ENCODE data around the gene SMARCC2.
"Not testable (repeated sequence)": the region's sequence is repeated elsewhere in the genome, so short reads cannot be mapped to it uniquely, and the experiment has no call there.

The SMARCC2 gene

DNA sequence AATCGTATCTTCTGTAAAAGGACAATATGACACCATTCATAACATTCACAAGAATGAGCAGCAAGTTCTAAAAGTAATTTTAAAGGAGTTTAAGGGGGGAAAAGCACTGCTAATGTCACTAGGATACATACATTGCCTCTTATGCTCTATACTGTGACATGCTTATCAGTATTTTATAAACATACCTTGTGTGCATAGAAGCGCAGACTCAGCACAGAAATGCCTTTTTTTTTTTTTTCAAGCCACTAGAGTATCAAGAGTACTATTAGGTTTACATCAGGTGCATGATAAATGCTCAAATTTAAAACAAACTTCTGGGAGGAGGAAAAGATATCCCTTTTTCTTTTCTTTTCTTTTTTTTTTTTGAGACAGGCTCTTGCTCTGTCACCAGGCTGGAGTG, 13.6 kb upstream of the SMARCC2 start:
- TF ChIP-seq, protein P1, sequence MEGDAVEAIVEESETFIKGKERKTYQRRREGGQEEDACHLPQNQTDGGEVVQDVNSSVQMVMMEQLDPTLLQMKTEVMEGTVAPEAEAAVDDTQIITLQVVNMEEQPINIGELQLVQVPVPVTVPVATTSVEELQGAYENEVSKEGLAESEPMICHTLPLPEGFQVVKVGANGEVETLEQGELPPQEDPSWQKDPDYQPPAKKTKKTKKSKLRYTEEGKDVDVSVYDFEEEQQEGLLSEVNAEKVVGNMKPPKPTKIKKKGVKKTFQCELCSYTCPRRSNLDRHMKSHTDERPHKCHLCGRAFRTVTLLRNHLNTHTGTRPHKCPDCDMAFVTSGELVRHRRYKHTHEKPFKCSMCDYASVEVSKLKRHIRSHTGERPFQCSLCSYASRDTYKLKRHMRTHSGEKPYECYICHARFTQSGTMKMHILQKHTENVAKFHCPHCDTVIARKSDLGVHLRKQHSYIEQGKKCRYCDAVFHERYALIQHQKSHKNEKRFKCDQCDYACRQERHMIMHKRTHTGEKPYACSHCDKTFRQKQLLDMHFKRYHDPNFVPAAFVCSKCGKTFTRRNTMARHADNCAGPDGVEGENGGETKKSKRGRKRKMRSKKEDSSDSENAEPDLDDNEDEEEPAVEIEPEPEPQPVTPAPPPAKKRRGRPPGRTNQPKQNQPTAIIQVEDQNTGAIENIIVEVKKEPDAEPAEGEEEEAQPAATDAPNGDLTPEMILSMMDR (IDR thresholded peaks at IDR 0.05; ENCODE audit: low read depth, low read length, missing control alignments): no peak
- H3K4me3 ChIP-seq (ENCODE audit: low read depth, low read length): no peak overlapping the region
- DNase-seq (ENCODE audit: low read depth): no peak
- in situ Hi-C loops (cut with HindIII; ENCODE audit: low sequenced_read_pairs): no loop called here

DNA sequence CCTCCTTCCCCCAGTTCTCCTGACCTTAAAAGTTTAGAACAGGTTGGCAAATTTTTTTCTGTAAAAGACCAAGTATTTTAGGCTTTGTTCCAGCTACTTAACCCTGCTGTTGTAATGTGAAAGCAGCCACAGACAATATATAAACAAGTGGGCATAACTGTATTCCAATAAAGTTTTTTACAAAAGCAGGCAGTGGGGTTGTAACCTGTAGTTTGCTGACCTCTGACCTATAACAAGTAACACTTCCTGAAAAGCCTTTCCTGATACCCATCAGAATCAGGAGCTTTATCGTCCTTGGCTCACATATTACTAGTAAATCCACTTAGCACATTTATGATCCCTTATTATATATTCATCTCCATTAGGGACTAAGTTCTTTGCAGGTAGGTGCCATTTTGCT, 13.1 kb upstream of the SMARCC2 start:
- no peak for DNase-seq (ENCODE audit: low read depth)
- H3K4me3 ChIP-seq (ENCODE audit: low read depth, low read length): no peak overlapping the region
- in situ Hi-C loops (cut with HindIII; ENCODE audit: low sequenced_read_pairs): no loop called here
- TF ChIP-seq, protein P1 (IDR thresholded peaks at IDR 0.05; ENCODE audit: low read depth, low read length, missing control alignments): no peak

DNA sequence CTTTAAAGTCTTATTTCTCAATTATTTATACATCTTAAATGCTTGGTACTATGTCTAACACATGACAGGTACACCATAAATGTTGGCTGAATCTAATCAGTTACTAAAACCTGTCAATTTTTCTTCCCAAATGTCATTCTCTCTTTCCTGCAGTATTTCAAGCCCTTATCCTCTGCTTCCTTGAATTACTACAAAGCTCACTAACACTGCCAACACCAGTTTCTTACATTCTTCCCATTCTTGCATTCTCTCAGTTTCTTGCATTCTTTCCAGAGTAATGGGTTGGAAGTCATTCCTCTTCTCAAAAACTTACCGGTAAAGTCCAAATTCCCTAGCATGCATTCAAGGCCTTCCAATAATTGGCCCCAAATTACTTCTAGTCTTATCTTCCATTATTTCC, 9.6 kb upstream of the SMARCC2 start:
- TF ChIP-seq, protein P1 (IDR thresholded peaks at IDR 0.05; ENCODE audit: low read depth, low read length, missing control alignments): no peak
- no peak overlapping the region for H3K4me3 ChIP-seq (ENCODE audit: low read depth, low read length)
- in situ Hi-C loops (cut with HindIII; ENCODE audit: low sequenced_read_pairs): no loop called here
- no peak for DNase-seq (ENCODE audit: low read depth)

DNA sequence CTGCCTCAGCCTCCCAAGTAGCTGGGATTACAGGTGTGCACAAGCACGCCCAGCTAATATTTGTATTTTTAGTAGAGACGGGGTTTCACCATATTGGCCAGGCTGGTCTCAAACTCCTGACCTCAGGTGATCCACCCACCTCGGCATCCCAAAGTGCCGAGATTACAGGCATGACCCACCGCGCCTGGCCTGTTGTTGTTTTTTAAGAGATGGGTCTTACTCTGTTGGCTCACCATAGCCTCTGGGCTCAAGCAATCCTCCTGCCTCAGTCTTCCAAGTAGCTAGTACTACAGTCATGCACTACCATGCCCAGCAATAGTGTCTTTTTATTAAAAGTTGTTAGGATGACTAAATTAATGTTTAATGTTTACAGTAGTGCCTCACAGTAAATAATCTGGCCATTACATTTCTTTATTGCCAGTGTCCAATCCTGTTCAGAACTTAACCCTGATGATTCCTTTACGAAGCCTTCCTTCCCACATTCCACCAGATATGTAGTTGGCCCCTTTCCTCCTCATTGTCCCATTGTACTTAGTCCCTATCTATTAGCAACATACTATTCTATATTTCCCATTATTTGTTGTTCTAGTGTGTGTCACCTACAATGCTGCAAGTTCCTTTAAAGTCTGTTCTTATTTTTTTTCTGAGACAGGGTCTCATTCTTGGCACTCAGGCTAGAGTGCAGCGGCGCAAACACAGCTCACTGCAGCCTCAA, 8.8 kb upstream of the SMARCC2 start:
- in situ Hi-C loops (cut with HindIII; ENCODE audit: low sequenced_read_pairs): no loop called here
- TF ChIP-seq, protein P1 (IDR thresholded peaks at IDR 0.05; ENCODE audit: low read depth, low read length, missing control alignments): no peak
- no peak overlapping the region for H3K4me3 ChIP-seq (ENCODE audit: low read depth, low read length)
- no peak for DNase-seq (ENCODE audit: low read depth)

DNA sequence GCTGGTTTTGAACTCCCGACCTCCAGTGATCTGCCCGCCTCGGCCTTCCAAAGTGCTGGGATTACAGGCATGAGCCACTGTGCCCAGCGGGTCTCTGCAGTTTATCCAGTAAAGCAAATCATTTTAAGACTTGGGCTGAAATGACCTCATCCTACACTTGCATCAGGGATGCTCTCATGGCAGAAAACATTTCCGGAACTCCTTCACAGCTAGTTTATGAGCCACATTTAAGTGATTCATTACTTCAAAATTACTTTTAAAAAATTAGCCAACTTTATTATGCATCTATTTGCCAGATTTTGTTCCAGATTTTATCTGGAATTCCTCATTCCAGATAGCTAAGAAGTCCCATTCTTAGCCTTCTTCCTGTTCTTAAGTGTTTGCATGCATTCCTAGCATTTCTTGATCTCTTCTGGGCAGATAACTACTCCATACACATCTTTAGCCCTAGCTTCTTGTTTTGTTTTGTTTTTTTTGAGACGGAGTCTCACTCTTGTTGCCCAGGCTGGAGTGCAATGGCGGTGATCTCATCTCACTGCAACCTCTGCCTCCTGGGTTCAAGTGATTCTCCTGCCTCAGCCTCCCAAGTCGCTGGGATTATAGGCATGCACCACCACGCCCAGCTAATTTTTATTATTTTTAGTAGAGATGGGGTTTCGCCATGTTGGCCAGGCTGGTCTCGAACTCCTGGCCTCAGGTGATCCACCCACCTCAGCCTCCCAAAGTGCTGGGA, 7.7 kb upstream of the SMARCC2 start:
- in situ Hi-C loops (cut with HindIII; ENCODE audit: low sequenced_read_pairs); DNase-seq (ENCODE audit: low read depth); H3K4me3 ChIP-seq (ENCODE audit: low read depth, low read length): not testable (repeated sequence)

DNA sequence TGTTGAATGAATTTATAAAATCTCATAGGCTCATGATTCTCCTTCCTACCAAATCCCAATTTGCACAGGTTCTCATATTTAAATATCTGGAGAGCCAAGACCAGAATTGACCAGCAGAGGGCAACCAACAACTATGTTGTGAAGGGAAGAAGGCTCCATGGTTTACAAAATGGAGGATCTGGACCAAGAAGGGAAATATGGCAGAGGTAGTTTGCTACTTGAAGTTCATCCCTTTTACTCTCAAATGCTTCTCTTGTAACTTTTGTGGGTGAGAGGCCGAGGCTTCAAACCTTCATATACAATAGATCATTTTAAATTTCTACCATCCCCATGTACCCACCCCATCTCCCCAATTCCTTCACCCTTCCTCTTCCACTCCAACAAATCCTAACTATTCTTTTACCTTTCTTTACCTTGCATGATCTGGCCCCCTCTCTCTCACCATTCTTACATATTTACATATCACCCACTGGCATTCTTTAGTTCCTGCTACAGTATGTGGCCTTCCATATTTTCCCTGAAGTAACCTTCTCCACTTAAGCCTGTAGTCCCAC, 3.8 kb upstream of the SMARCC2 start:
- TF ChIP-seq, protein P1 (IDR thresholded peaks at IDR 0.05; ENCODE audit: low read depth, low read length, missing control alignments): peak; percentile 78
- peak; percentile 84 for DNase-seq (ENCODE audit: low read depth)
- no peak overlapping the region for H3K4me3 ChIP-seq (ENCODE audit: low read depth, low read length)
- in situ Hi-C loops (cut with HindIII; ENCODE audit: low sequenced_read_pairs): loop anchor here (5.0 kb wide), 1 partner anchor 76 kb away; the partner anchor contains the start of genes RPL41 and ZC3H10

DNA sequence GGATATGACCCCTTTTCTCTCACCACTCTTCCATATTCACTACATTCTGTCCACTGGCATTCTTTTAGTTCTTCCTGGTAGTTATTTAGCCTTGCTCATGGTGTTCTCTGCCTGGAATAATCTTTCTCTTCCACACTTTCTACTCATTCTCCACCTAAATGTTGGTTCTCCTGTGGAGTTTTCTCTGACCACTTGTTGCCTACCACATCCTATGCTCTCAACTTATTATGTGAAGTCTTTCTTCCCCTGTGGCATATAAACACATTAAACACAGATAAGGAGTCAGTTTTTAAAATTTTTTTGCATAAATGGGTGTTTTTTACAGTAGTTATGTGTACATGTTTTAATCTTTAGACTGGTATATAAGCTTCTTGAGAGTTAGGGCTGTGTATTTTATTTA, 3.3 kb upstream of the SMARCC2 start:
- TF ChIP-seq, protein P1 (IDR thresholded peaks at IDR 0.05; ENCODE audit: low read depth, low read length, missing control alignments): no peak
- in situ Hi-C loops (cut with HindIII; ENCODE audit: low sequenced_read_pairs): loop anchor here (5.0 kb wide), 1 partner anchor 75 kb away; the partner anchor contains the start of genes RPL41 and ZC3H10
- no peak for DNase-seq (ENCODE audit: low read depth)

More for the DNA sequence above, 3.3 kb upstream of the SMARCC2 start:
- no peak overlapping the region for H3K4me3 ChIP-seq (ENCODE audit: low read depth, low read length)
